WTC11 (cell line): ENCODE data around the gene IGFBP5. TPM values are rescaled to one million over a fixed set of nuclear protein-coding genes. Genes with fewer than 3 reads are reported as not detected.
A peak's percentile ranks its signal among the peaks of the same experiment; 100 is the strongest.

Source experiments
- ATAC-seq: fragments of 200-7000 bp; cut with Tn5 transposase; 2 replicates; pipeline ENCODE4 v1.10.0; 2021; ENCODE audit warnings: mild to moderate bottlenecking, moderate library complexity
- CTCF ChIA-PET: fragments of 300-600 bp; sonication (Branson Sonifier 250); formaldehyde crosslinking; loops from one replicate; lab custom pipeline; 2021; ENCODE audit warnings: antibody characterized with exemption; lab: Charles Lee
- POLR2A ChIA-PET: fragments of 350-600 bp; sonication (Branson Sonifier 250); formaldehyde crosslinking; loops from one replicate; lab custom pipeline; 2021; ENCODE audit warnings: antibody characterized with exemption; lab: Charles Lee
- DNase-seq: peaks from one replicate; pipeline ENCODE4 v3.0.0; 2021; ENCODE audit warnings: low spot score
- H3K27ac Mint-ChIP-seq: 2 replicates; pipeline ENCODE4 v1.8.0; 2021; ENCODE audit warnings: mixed read lengths
- H3K27me3 Mint-ChIP-seq: 2 replicates; pipeline ENCODE4 v1.8.0; 2021; ENCODE audit warnings: low read depth, mild to moderate bottlenecking, moderate library complexity, mixed read lengths
- H3K36me3 Mint-ChIP-seq: 2 replicates; pipeline ENCODE4 v1.8.0; 2021; ENCODE audit warnings: mixed read lengths
- H3K4me1 Mint-ChIP-seq: 2 replicates; pipeline ENCODE4 v1.8.0; 2022; ENCODE audit warnings: mixed read lengths
- H3K4me3 Mint-ChIP-seq: 2 replicates; pipeline ENCODE4 v1.8.0; 2021; ENCODE audit warnings: mild to moderate bottlenecking, moderate library complexity, mixed read lengths
- H3K9me3 Mint-ChIP-seq: 2 replicates; pipeline ENCODE4 v1.8.0; 2021; ENCODE audit warnings: mixed read lengths
- ATF6 ChIP-seq: sonication (generic); formaldehyde crosslinking; IDR thresholded peaks from 2 replicates; pipeline ENCODE4 v1.8.1; 2023; ENCODE audit warnings: mild to moderate bottlenecking, missing genetic modification reagents
- CDX4 ChIP-seq: fragments of 250-450 bp; sonication (Bioruptor Pico); IDR thresholded peaks from 2 replicates; pipeline ENCODE4 v1.9.0; 2021; ENCODE audit warnings: moderate library complexity, mild to moderate bottlenecking, inconsistent platforms, borderline replicate concordance
- ELF4 ChIP-seq: sonication (generic); formaldehyde crosslinking; IDR thresholded peaks from 2 replicates; pipeline ENCODE4 v1.8.1; 2022; ENCODE audit warnings: low read depth, mild to moderate bottlenecking, moderate library complexity, missing genetic modification reagents
- FOXP1 ChIP-seq: sonication (generic); formaldehyde crosslinking; IDR thresholded peaks from 2 replicates; pipeline ENCODE4 v1.8.0; 2022; ENCODE audit warnings: missing genetic modification reagents, mild to moderate bottlenecking, moderate library complexity, borderline replicate concordance
- IRF1 ChIP-seq: sonication (generic); formaldehyde crosslinking; IDR thresholded peaks from 2 replicates; pipeline ENCODE4 v1.8.0; 2023; ENCODE audit warnings: missing genetic modification reagents
- NFE2L1 ChIP-seq: sonication (generic); formaldehyde crosslinking; IDR thresholded peaks from 2 replicates; pipeline ENCODE4 v1.8.1; 2023; ENCODE audit warnings: missing genetic modification reagents
- SMAD3 ChIP-seq: sonication (generic); formaldehyde crosslinking; IDR thresholded peaks from 2 replicates; pipeline ENCODE4 v1.8.0; 2022; ENCODE audit warnings: missing genetic modification reagents, mild to moderate bottlenecking, borderline replicate concordance
- ZNF138 ChIP-seq: sonication (generic); formaldehyde crosslinking; conservative IDR thresholded peaks from 2 replicates; pipeline ENCODE4 v1.8.1; 2022; ENCODE audit warnings: mild to moderate bottlenecking, moderate library complexity, missing genetic modification reagents
- ZNF232 ChIP-seq: sonication (generic); formaldehyde crosslinking; IDR thresholded peaks from 2 replicates; pipeline ENCODE4 v1.8.0; 2022; ENCODE audit warnings: mild to moderate bottlenecking, missing genetic modification reagents
- ZNF396 ChIP-seq: fragments of 250-450 bp; sonication (Bioruptor Pico); IDR thresholded peaks from 2 replicates; pipeline ENCODE4 v1.8.0; 2021; ENCODE audit warnings: mild to moderate bottlenecking, moderate library complexity, borderline replicate concordance
- ZNF416 ChIP-seq: fragments of 250-450 bp; sonication (Bioruptor Pico); IDR thresholded peaks from 2 replicates; pipeline ENCODE4 v1.9.0; 2021; ENCODE audit warnings: mild to moderate bottlenecking, inconsistent platforms
- ZNF532 ChIP-seq: fragments of 250-450 bp; sonication (Bioruptor Pico); IDR thresholded peaks from 2 replicates; pipeline ENCODE4 v1.9.0; 2021; ENCODE audit warnings: mild to moderate bottlenecking, borderline replicate concordance
- ZNF671 ChIP-seq: fragments of 250-450 bp; sonication (Bioruptor Pico); IDR thresholded peaks from 2 replicates; pipeline ENCODE4 v1.8.0; 2021; ENCODE audit warnings: mild to moderate bottlenecking
- total RNA-seq: library from RNA; stranded (reverse); gene quantifications from 3 replicates; pipeline ENCODE4 v1.2.3, GENCODE V29; 2021
- TF ChIP-seq, protein P1 (sequence below): sonication (generic); formaldehyde crosslinking; IDR thresholded peaks from 2 replicates; pipeline ENCODE4 v1.8.0; 2022; ENCODE audit warnings: mild to moderate bottlenecking, missing genetic modification reagents
- TF ChIP-seq, protein P2 (sequence below): sonication (generic); formaldehyde crosslinking; IDR thresholded peaks from 2 replicates; pipeline ENCODE4 v1.8.0; 2022; ENCODE audit warnings: missing genetic modification reagents
- TF ChIP-seq, protein P3 (sequence below): sonication (generic); formaldehyde crosslinking; IDR thresholded peaks from 2 replicates; pipeline ENCODE4 v1.8.1; 2022; ENCODE audit warnings: missing genetic modification reagents, borderline replicate concordance

IGFBP5 gene
- total RNA-seq, 1 experiment from 2014 or later = 5.3 TPM

DNA sequence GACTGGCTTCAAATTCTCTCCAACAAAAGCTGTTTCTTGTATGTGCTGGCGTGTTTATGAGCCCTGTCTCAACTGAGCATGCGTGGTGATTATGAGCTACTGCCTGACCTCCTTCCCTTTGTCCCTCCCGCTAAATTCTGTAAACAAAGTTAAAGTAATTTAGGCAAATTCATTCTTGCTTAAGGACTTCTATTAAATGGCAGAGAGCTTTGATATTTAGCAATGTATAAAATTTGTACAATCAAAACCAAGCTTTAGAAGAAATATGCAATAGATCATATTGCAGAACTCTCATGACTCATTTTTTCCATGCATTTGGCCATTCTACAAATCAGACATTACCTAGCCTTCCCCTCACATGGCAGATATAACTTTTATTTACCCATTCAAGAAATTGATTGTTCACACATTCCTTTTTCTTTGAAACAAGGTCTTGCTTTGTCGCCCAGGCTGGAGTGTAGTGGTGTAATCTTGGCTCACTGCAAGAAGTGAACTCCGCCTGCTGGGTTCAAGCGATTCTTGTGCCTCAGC lies 43.9 kb downstream of the IGFBP5 start:
- Mint-ChIP-seq H3K4me1 (peaks cover 75% of the 10 kb centered on the region), H3K27ac (peak overlapping the region; percentile 24; the same call in 1 of the 2 replicates), H3K27me3 (no peaks in the 10 kb centered on the region), H3K4me3 (no peak overlapping the region), H3K36me3 (peaks cover 49% of the 10 kb centered on the region), H3K9me3 (peaks cover 4% of the 10 kb centered on the region)
- ChIA-PET CTCF (interaction anchor here (0.9 to 3.3 kb wide), 3 partner anchors 61 to 134 kb away, joined by 3 to 15 read pairs (median 6); no protein-coding TSS in a partner anchor), POLR2A (interaction anchor here (0.7 to 1.9 kb wide), 2 partner anchors 10 to 31 kb away, joined by 3 to 5 read pairs; no protein-coding TSS in a partner anchor)
- DNase-seq (no peak), ATAC-seq (no peak)
- no peak for TF ChIP-seq FOXP1 (CRISPR knock-in tag)
- TF ChIP-seq ZNF532 (CRISPR knock-in tag) = no peak
- TF ChIP-seq CDX4 (CRISPR knock-in tag) = no peak
- TF ChIP-seq ZNF138 (CRISPR knock-in tag) = no peak

- Mint-ChIP-seq H3K27ac (peak overlapping the region; percentile 42), H3K36me3 (peaks cover 50% of the 10 kb centered on the region), H3K4me1 (peaks cover 77% of the 10 kb centered on the region), H3K27me3 (no peaks in the 10 kb centered on the region), H3K4me3 (no peak overlapping the region), H3K9me3 (peaks cover 11% of the 10 kb centered on the region)
- TF ChIP-seq, protein P1, sequence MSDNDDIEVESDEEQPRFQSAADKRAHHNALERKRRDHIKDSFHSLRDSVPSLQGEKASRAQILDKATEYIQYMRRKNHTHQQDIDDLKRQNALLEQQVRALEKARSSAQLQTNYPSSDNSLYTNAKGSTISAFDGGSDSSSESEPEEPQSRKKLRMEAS (CRISPR knock-in tag) = no peak
- TF ChIP-seq ZNF232 (CRISPR knock-in tag) (no peak), SMAD3 (CRISPR knock-in tag) (no peak), ZNF671 (CRISPR knock-in tag) (no peak), NFE2L1 (no peak), ZNF396 (CRISPR knock-in tag) (no peak), IRF1 (no peak), ZNF416 (CRISPR knock-in tag) (no peak), ELF4 (CRISPR knock-in tag) (no peak), ATF6 (CRISPR knock-in tag) (no peak)
- TF ChIP-seq, protein P2, sequence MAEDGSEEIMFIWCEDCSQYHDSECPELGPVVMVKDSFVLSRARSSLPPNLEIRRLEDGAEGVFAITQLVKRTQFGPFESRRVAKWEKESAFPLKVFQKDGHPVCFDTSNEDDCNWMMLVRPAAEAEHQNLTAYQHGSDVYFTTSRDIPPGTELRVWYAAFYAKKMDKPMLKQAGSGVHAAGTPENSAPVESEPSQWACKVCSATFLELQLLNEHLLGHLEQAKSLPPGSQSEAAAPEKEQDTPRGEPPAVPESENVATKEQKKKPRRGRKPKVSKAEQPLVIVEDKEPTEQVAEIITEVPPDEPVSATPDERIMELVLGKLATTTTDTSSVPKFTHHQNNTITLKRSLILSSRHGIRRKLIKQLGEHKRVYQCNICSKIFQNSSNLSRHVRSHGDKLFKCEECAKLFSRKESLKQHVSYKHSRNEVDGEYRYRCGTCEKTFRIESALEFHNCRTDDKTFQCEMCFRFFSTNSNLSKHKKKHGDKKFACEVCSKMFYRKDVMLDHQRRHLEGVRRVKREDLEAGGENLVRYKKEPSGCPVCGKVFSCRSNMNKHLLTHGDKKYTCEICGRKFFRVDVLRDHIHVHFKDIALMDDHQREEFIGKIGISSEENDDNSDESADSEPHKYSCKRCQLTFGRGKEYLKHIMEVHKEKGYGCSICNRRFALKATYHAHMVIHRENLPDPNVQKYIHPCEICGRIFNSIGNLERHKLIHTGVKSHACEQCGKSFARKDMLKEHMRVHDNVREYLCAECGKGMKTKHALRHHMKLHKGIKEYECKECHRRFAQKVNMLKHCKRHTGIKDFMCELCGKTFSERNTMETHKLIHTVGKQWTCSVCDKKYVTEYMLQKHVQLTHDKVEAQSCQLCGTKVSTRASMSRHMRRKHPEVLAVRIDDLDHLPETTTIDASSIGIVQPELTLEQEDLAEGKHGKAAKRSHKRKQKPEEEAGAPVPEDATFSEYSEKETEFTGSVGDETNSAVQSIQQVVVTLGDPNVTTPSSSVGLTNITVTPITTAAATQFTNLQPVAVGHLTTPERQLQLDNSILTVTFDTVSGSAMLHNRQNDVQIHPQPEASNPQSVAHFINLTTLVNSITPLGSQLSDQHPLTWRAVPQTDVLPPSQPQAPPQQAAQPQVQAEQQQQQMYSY = no peak
- TF ChIP-seq, protein P3, sequence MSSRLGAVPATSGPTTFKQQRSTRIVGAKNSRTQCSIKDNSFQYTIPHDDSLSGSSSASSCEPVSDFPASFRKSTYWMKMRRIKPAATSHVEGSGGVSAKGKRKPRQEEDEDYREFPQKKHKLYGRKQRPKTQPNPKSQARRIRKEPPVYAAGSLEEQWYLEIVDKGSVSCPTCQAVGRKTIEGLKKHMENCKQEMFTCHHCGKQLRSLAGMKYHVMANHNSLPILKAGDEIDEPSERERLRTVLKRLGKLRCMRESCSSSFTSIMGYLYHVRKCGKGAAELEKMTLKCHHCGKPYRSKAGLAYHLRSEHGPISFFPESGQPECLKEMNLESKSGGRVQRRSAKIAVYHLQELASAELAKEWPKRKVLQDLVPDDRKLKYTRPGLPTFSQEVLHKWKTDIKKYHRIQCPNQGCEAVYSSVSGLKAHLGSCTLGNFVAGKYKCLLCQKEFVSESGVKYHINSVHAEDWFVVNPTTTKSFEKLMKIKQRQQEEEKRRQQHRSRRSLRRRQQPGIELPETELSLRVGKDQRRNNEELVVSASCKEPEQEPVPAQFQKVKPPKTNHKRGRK (CRISPR knock-in tag) = no peak
- ChIA-PET CTCF (interaction anchor here (1.2 to 3.3 kb wide), 4 partner anchors 9 to 132 kb away, joined by 3 to 15 read pairs (median 6); no protein-coding TSS in a partner anchor), POLR2A (interaction anchor here (0.7 kb wide), 1 partner anchor 31 kb away, joined by 3 read pairs; no protein-coding TSS in a partner anchor)
- ATAC-seq (no peak), DNase-seq (no peak)
Observed at GRCh38 chr2:216650626-216651257, 44.6 kb downstream of the IGFBP5 start.
